GM19395 (cell line): ENCODE results near the gene MRPS18A.
"Not testable (repeated sequence)": the region's sequence is repeated elsewhere in the genome, so short reads cannot be mapped to it uniquely, and the experiment has no call there.

Source experiments
- ATAC-seq: cut with Tn5 transposase; IDR thresholded peaks from one replicate; pipeline ENCODE4 v1.9.1; 2021; ENCODE audit warnings: mild to moderate bottlenecking, moderate library complexity; ENCODE audit not compliant: unreplicated experiment

Gene MRPS18A

GRCh38 chr6:43717822-43718221 is 30.2 kb upstream of the MRPS18A start:
- ATAC-seq: no peak

- ATAC-seq: no peak
These were observed 29.8 kb upstream of the MRPS18A start for GRCh38 chr6:43717389-43717788.

- no peak for ATAC-seq
These were observed 28.5 kb upstream of the MRPS18A start for GRCh38 chr6:43716099-43716498.

GRCh38 chr6:43715056-43715788 is 27.6 kb upstream of the MRPS18A start:
- peak; percentile 88 for ATAC-seq

- ATAC-seq: peak; percentile 43
These were observed 26.9 kb upstream of the MRPS18A start for GRCh38 chr6:43714311-43715055.

GRCh38 chr6:43713643-43714310 is 26.2 kb upstream of the MRPS18A start:
- no peak for ATAC-seq

- no peak for ATAC-seq
These were observed 25.0 kb upstream of the MRPS18A start for GRCh38 chr6:43712579-43712978.

GRCh38 chr6:43710576-43710975 is 23.0 kb upstream of the MRPS18A start:
- ATAC-seq: no peak

DNA sequence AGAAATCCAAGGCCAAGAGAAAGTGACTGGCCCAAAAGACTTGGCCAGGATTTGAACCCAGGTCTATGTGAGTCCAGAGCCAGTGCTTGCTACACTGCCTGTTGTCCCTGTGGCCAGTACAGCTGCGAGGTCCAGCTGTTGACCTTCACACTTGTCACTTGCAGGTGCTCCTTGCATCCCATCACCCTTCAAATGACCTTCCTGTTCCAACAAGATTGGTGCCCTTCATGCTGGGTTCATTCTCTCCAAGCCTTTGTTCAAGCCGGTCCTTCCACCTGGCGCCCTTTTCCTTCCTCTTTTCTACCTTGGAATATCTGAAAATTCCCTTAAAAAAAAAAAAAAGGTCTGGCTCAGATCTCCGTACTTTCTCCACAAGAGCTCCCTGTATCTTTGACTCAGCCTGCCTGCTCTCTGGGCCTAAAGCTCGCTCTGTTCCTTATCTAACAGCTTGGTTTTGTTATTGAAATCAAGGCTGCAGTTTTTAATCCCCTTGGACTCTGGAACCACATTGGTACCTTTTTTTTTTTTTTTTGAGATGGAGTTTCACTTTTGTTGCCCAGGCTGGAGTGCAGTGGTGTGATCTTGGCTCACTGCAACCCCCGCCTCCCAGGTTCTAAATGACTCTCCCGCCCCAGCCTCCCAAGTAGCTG is 22.2 kb upstream of the MRPS18A start:
- ATAC-seq: no peak

- no peak for ATAC-seq
These were observed 21.5 kb upstream of the MRPS18A start for GRCh38 chr6:43708860-43709653.

GRCh38 chr6:43707767-43708166 is 20.2 kb upstream of the MRPS18A start:
- no peak for ATAC-seq

DNA sequence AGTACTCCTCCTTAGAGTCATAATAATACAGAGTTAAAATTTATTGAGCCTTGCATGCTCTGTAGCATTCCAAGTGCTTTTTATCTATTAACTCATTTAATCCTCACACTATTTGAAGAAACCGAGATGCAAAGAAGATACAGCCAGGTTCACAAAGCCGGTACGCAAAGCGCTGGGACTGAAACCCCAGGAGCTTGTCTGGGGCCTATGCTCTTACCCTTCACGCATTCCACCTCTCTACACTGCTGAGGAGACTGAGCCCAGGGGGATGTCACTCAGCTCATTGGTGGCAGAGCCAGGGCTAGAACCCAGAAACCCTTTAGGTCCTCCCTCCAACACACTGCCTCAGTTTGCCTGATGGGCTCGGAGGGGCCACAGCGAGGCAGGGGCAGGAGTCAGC is 19.7 kb upstream of the MRPS18A start:
- ATAC-seq: no peak

DNA sequence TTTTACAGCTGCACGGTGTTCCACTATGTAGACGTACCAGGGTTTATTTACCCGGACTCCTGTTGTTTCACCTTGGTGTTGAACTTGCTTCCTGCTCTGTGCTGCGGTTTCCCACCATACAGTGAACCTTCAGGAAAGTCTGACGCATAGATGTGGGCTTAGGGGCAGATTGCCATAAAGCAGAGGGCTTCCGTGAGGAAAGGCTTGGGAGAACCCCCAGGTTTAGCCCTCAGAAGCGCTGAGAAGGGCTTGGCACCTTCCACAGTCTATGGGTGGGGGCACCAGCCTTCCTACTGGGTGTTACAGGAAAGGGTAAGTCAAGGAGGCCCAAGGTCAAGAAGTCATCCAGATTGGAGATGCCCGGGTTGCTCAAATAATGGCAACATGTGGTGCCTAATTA is 19.2 kb upstream of the MRPS18A start:
- no peak for ATAC-seq

DNA sequence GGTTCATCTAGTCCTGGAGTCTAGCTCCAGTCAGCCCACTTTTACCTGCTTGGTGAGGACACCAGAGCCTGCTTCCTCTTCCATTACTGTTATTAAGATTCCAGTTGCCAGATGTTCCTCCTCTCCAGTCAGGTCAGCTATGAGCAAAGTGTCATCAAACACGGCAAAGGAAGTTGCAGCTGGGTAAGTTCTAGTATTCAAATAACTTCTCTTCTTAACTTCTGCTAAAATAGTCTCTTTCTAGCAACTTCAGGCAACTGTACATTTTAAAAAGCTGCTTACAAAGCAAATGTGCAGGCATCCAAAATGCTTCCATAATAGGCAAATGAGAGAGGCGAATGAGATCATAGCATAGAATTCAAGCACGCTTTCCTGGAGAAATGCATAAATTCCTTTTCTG is 18.4 kb upstream of the MRPS18A start:
- ATAC-seq: no peak

DNA sequence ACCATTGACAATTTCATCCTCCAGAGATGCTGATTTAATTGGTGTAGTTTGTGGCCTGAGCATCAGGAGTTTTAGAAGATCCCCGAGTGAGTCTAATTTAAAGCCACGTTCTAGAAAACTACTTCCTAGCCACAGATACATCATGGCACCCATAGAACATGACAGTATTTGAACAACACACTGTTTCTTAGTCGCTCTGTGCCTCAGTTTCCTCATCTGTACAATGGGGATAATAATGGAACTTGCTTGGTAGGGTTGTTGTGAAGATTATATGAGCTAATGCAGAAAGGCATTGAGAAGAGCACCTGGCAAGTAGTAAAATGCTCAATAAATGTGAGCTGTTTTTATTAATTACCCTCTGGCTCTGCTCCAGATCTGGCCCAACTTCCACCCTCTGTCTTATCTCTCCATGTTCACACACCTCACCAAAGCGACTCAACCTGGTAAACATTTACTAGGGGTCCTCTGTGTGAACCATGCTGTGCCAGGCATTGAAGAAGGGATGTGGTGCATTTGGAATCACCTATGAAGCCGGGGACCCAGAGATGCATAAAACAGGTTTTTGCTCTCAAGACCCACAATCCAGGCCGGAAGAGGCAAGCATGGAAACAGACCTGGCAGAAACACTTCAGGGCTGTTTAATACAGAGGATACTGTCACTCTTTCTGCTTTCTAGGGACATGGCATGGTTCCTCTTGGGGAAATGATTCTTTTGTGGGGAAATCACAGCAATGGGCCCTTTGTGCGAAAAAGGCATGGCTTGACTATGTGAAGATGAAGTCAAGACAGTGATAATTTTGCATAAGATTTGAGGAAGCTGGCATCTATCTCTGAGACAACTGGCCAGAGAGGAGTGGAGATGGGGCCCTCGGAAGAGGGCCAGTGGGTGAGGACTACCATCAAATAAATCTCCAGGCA is 16.2 kb upstream of the MRPS18A start:
- no peak for ATAC-seq

- no peak for ATAC-seq
These were observed 15.2 kb upstream of the MRPS18A start for GRCh38 chr6:43702534-43703440.

GRCh38 chr6:43702171-43702533 is 14.6 kb upstream of the MRPS18A start:
- no peak for ATAC-seq

- not testable (repeated sequence) for ATAC-seq
These were observed 13.5 kb upstream of the MRPS18A start for GRCh38 chr6:43700939-43701560.
